Hippocampal formation (tissue), 2 donors: ENCODE measurements around the gene ARHGAP32.

Experiments used
- DNase-seq, 2 donors: peaks; one replicate each; lab custom pipeline; 2025; lab: John Stamatoyannopoulos, UW

The ARHGAP32 gene

DNA sequence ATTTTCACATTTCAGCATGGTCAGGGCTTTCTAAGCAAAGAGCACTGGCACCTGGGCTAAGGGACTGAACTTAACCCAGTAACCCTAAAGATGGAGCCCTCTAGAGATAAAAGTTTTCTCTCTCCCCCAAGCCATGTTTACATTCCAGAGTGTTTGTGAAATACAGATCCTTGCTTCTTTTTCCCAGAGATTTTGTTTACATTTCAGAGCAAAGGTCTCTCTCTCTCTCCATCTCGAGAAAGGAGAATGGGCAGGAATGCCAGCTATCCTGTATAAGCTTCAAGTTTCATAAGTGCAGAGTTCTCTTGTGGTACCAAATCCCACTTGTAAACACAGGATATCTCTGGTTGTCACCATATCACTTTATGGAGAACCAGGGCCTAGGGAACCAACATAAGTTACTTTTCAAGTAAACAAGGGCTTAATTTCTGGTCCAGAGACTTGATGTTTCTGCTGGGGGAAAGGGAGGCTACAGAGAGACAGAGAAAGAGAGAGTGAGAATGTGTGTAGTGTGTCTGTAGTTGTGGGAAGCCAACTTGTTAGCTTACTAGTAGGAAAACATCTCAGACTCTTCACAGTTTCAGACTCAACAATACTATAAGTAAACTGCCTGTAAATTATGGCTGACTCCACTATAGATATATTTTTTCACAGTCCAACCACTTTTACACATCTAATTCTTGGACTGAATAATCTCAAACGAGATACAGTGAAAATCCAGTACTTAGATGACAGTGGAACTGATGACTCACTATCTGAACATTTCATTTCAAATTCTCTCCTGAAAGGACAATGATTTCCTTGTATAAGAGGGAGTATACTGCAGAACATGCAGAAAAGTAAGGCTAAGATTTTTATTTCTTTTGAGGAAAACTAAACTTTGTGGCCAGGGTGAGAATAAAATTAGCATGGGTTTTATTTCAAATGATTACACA lies 76.2 kb downstream of the ARHGAP32 start:
- no peak for DNase-seq

GRCh38 chr11:129109701-129110100 lies 82.4 kb downstream of the ARHGAP32 start:
- DNase-seq, result no peak

GRCh38 chr11:129106788-129107187 lies 85.3 kb downstream of the ARHGAP32 start:
- DNase-seq, result no peak

- DNase-seq, result no peak
Measured at GRCh38 chr11:129102756-129103155, 89.4 kb downstream of the ARHGAP32 start.

- DNase-seq, result no peak
Measured at GRCh38 chr11:129102225-129102624, 89.9 kb downstream of the ARHGAP32 start.

GRCh38 chr11:129093283-129093682 lies 98.8 kb downstream of the ARHGAP32 start:
- DNase-seq, result no peak

- DNase-seq, result no peak
Measured at GRCh38 chr11:129090056-129090455, 102.1 kb downstream of the ARHGAP32 start.

DNA sequence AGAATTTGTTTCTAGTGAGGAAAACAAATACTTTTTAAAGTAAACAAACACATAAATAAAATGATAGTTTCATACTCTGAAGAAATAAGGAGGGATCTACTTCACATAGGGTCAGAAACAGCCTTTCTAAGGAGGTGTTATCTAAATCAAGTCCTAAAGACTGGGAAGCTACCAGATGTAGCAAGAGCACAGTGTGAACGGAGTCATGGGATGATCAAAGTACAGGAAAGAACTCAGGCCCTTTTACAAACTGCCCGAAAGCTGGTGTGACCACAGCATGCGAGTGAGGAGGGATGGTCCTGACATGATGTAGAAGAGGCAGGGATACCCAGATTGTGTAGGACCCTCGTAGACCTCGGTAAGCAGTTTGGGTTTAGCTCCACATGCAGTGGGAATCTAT lies 102.8 kb downstream of the ARHGAP32 start:
- no peak for DNase-seq

DNA sequence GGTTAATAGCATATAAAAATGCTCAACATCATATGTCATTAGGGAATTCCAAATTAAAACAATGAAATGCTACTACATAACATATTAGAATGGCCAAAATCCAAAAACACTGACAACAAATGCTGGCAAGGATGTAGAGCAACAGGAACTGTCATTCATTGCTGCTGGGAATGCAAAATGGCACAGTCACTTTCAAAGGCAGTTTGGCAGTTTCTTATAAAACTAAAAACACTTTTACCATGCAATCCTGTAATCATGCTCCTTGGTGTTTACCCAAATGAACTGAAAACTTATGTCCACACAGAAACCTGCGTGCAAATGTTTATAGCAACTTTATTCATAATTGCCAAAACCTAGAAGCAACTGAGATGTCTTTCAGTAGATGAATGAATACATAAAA lies 105.1 kb downstream of the ARHGAP32 start:
- DNase-seq, result no peak

- DNase-seq, result no peak
Measured at GRCh38 chr11:129077191-129077590, 114.9 kb downstream of the ARHGAP32 start.

GRCh38 chr11:129075757-129076156 lies 116.4 kb downstream of the ARHGAP32 start:
- no peak for DNase-seq

- DNase-seq, result no peak
Measured at GRCh38 chr11:129067454-129067853, 124.7 kb downstream of the ARHGAP32 start.

DNA sequence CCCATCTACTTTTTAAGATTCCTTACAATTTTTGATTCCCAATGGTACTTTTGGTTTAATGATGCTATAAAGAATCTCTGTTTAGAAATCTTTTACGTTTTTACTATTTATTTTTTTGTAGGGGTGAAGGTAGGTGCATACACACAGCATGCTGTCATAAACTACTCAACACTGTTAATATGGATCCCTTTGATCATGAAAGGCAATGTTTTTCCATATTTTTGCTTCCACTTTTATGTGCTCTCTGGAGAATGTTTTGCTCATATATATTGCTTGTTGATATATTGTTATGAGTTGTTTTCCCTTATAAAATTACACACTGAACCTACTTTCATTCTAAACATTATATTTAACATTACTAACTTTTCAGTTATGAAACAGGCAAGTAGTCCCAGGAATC lies 125.9 kb downstream of the ARHGAP32 start:
- DNase-seq, result no peak

GRCh38 chr11:129063118-129063517 lies 129.0 kb downstream of the ARHGAP32 start:
- DNase-seq, result no peak

GRCh38 chr11:129061492-129062230 lies 130.5 kb downstream of the ARHGAP32 start:
- DNase-seq, result no peak

GRCh38 chr11:129056916-129057315 lies 135.2 kb downstream of the ARHGAP32 start:
- DNase-seq, result no peak

GRCh38 chr11:129055196-129055595 lies 136.9 kb downstream of the ARHGAP32 start:
- DNase-seq, result no peak

GRCh38 chr11:129048911-129049310 lies 143.2 kb downstream of the ARHGAP32 start:
- no peak for DNase-seq

- no peak for DNase-seq
Measured at GRCh38 chr11:129045150-129045549, 147.0 kb downstream of the ARHGAP32 start.

GRCh38 chr11:129042503-129042902 lies 149.6 kb downstream of the ARHGAP32 start:
- no peak for DNase-seq

DNA sequence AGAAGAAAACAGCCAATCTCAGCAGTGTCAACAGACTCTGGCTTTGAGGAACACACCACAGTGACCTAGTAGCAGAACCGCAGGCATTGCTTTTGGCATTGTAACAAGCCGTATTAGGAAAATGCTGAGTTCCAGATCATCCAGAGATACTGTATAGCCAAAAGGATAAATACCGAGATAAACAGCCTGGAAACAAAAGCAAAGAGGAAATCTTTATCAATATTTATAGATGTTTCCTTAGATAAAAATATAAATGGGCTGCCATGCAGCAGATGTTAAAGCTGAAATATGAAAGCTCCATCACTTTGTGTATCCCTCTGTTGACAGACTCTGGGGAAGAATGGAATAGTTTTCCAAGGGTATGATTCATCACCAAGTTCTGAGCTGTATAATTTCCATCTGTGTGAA lies 150.5 kb downstream of the ARHGAP32 start:
- no peak for DNase-seq

GRCh38 chr11:129040934-129041333 lies 151.2 kb downstream of the ARHGAP32 start:
- DNase-seq, result no peak

GRCh38 chr11:129035244-129035643 lies 156.9 kb downstream of the ARHGAP32 start:
- DNase-seq, result no peak
